Amniotic stem cell (primary cell): Measurements from ENCODE around the gene DENND2C.

Source experiments
- DNase-seq: peaks from one replicate; lab custom pipeline; 2025; lab: John Stamatoyannopoulos, UW

Gene DENND2C

GRCh38 chr1:114676115-114676514 lies 6.3 kb upstream of the DENND2C start:
- no peak for DNase-seq

GRCh38 chr1:114671939-114672275 lies 2.1 kb upstream of the DENND2C start:
- DNase-seq, result no peak

GRCh38 chr1:114671011-114671938 lies 1.4 kb upstream of the DENND2C start:
- peak; percentile 3 for DNase-seq

- DNase-seq, result peak; percentile 80
These were observed 498 bp upstream of the DENND2C start for GRCh38 chr1:114670083-114671010.

- no peak for DNase-seq
These were observed 876 bp downstream of the DENND2C start for GRCh38 chr1:114668784-114669561.

- no peak for DNase-seq
These were observed 1.5 kb downstream of the DENND2C start for GRCh38 chr1:114668373-114668772.

GRCh38 chr1:114666954-114667353 lies 2.9 kb downstream of the DENND2C start:
- DNase-seq, result no peak

GRCh38 chr1:114660238-114660637 lies 9.6 kb downstream of the DENND2C start:
- DNase-seq, result no peak

- DNase-seq, result no peak
These were observed 18.0 kb downstream of the DENND2C start for GRCh38 chr1:114651893-114652292.

- no peak for DNase-seq
These were observed 21.3 kb downstream of the DENND2C start for GRCh38 chr1:114648503-114648902.

GRCh38 chr1:114641377-114641776 lies 28.5 kb downstream of the DENND2C start:
- DNase-seq, result no peak

- no peak for DNase-seq
These were observed 30.9 kb downstream of the DENND2C start for GRCh38 chr1:114638910-114639309.

GRCh38 chr1:114632427-114632826 lies 37.4 kb downstream of the DENND2C start:
- DNase-seq, result no peak

- no peak for DNase-seq
These were observed 42.7 kb downstream of the DENND2C start for GRCh38 chr1:114627107-114627506.

GRCh38 chr1:114623364-114623763 lies 46.5 kb downstream of the DENND2C start:
- DNase-seq, result no peak

- DNase-seq, result no peak
These were observed 49.4 kb downstream of the DENND2C start for GRCh38 chr1:114620419-114620818.

GRCh38 chr1:114618606-114619005 lies 51.2 kb downstream of the DENND2C start:
- DNase-seq, result no peak

GRCh38 chr1:114610546-114611245 lies 59.2 kb downstream of the DENND2C start:
- DNase-seq, result no peak

GRCh38 chr1:114609826-114610225 lies 60.0 kb downstream of the DENND2C start:
- no peak for DNase-seq

GRCh38 chr1:114609026-114609425 lies 60.8 kb downstream of the DENND2C start:
- DNase-seq, result no peak

- no peak for DNase-seq
These were observed 62.6 kb downstream of the DENND2C start for GRCh38 chr1:114607223-114607622.
